ENCODE data around the gene NPPB.

- TF ChIP-seq CTCF (conservative IDR thresholded peaks at IDR 0.05 in 1 of 2, IDR thresholded peaks at IDR 0.05 in 1 of 2; ENCODE audit: low read depth in 1 of 2, low read length in 2 of 2) (no peak), EZH2 (IDR thresholded peaks at IDR 0.05; ENCODE audit: low read length, missing control alignments) (no peak)
Measured at GRCh38 chr1:11837767-11838348, 20.9 kb downstream of the NPPB start.

Measured in fibroblast of lung (primary cell).